HG02759 (cell line): ENCODE results near the gene TMOD3.

ENCODE experiments used
- ATAC-seq: cut with Tn5 transposase; IDR thresholded peaks from one replicate; pipeline ENCODE4 v1.9.1; 2021; ENCODE audit warnings: mild to moderate bottlenecking, moderate library complexity; ENCODE audit not compliant: unreplicated experiment

TMOD3 gene

GRCh38 chr15:51904931-51905330, 75.5 kb downstream of the TMOD3 start:
- no peak for ATAC-seq

GRCh38 chr15:51907136-51907862, 77.8 kb downstream of the TMOD3 start:
- no peak for ATAC-seq

GRCh38 chr15:51908316-51908715, 78.9 kb downstream of the TMOD3 start:
- ATAC-seq = no peak

- no peak for ATAC-seq
Observed at GRCh38 chr15:51909584-51909983, 80.1 kb downstream of the TMOD3 start.

GRCh38 chr15:51912528-51912927, 83.1 kb downstream of the TMOD3 start:
- no peak for ATAC-seq

- no peak for ATAC-seq
Observed at GRCh38 chr15:51917493-51917892, 88.0 kb downstream of the TMOD3 start.

GRCh38 chr15:51924156-51925068, 95.0 kb downstream of the TMOD3 start:
- no peak for ATAC-seq

GRCh38 chr15:51926809-51927208, 97.4 kb downstream of the TMOD3 start:
- ATAC-seq = no peak

GRCh38 chr15:51931016-51931415, 101.6 kb downstream of the TMOD3 start:
- no peak for ATAC-seq

GRCh38 chr15:51931638-51932037, 102.2 kb downstream of the TMOD3 start:
- ATAC-seq = no peak

- no peak for ATAC-seq
Observed at GRCh38 chr15:51932161-51932560, 102.7 kb downstream of the TMOD3 start.

- peak; percentile 93 for ATAC-seq
Observed at GRCh38 chr15:51935466-51936104, 106.1 kb downstream of the TMOD3 start.

GRCh38 chr15:51936105-51936478, 106.6 kb downstream of the TMOD3 start:
- ATAC-seq = peak; percentile 5

GRCh38 chr15:51938286-51938685, 108.8 kb downstream of the TMOD3 start:
- no peak for ATAC-seq

- ATAC-seq = no peak
Observed at GRCh38 chr15:51939216-51939615, 109.8 kb downstream of the TMOD3 start.

GRCh38 chr15:51947124-51947523, 117.7 kb downstream of the TMOD3 start:
- ATAC-seq = no peak

GRCh38 chr15:51952805-51953204, 123.4 kb downstream of the TMOD3 start:
- no peak for ATAC-seq

GRCh38 chr15:51955504-51955903, 126.1 kb downstream of the TMOD3 start:
- no peak for ATAC-seq
